ENCODE measurements around the gene PDGFRB. TPM values are rescaled to one million over a fixed set of nuclear protein-coding genes. Genes with fewer than 3 reads are reported as not detected.

Gene PDGFRB
- total RNA-seq, 2 experiments from 2014 or later: 0.23 to 3.0 TPM

GRCh38 chr5:150082374-150082773 is 73.3 kb downstream of the PDGFRB start:
- ChIA-PET CTCF (ENCODE audit: unreplicated experiment) (no interaction called here), POLR2A (no interaction called here)
- H3K36me3 ChIP-seq (ENCODE audit: insufficient read depth, low read length): no peaks in the 10 kb centered on the region
- H3K4me1 ChIP-seq (ENCODE audit: insufficient read depth, low read length, poor library complexity, severe bottlenecking): peaks cover 12% of the 10 kb centered on the region
- no TSS peak for BruUV-seq (replicated peaks)
- H3K4me2 ChIP-seq (ENCODE audit: low read length): peak overlapping the region; percentile 48; the same call in 1 of the 2 replicates
- H3K27ac ChIP-seq (ENCODE audit: low read depth, low read length, poor library complexity, severe bottlenecking): no peak overlapping the region
- TF ChIP-seq EZH2phosphoT487 (IDR thresholded peaks at IDR 0.05; ENCODE audit: borderline replicate concordance, low read depth, low read length) (no peak), CTCF (conservative IDR thresholded peaks at IDR 0.05; ENCODE audit: low read length) (no peak)
- no peak for DNase-seq (ENCODE audit: low spot score)
- intact Hi-C loops (cut with micrococcal nuclease; ENCODE audit: unreplicated experiment): no loop called here
- no peaks in the 10 kb centered on the region for H3K9me2 ChIP-seq (ENCODE audit: insufficient read depth, low read length)
- H2AFZ ChIP-seq (ENCODE audit: low read length): no peak overlapping the region
- no peak overlapping the region for H3K4me3 ChIP-seq (ENCODE audit: low read depth, low read length, poor library complexity, severe bottlenecking)
- no peaks in the 10 kb centered on the region for H3K79me2 ChIP-seq (ENCODE audit: insufficient read depth, low read depth, low read length)
- no peaks in the 10 kb centered on the region for H4K20me1 ChIP-seq (ENCODE audit: insufficient read depth, low read length)
- H3K9me3 ChIP-seq (ENCODE audit: low read length): no peaks in the 10 kb centered on the region

- Histone ChIP-seq H3K4me2 (ENCODE audit: low read length) (peak overlapping the region; percentile 48), H3K9me3 (ENCODE audit: low read length) (no peaks in the 10 kb centered on the region), H3K4me3 (ENCODE audit: low read depth, low read length, poor library complexity, severe bottlenecking) (no peak overlapping the region), H4K20me1 (ENCODE audit: insufficient read depth, low read length) (no peaks in the 10 kb centered on the region), H3K36me3 (ENCODE audit: insufficient read depth, low read length) (no peaks in the 10 kb centered on the region), H2AFZ (ENCODE audit: low read length) (no peak overlapping the region), H3K27ac (ENCODE audit: low read depth, low read length, poor library complexity, severe bottlenecking) (no peak overlapping the region), H3K4me1 (ENCODE audit: insufficient read depth, low read length, poor library complexity, severe bottlenecking) (peaks cover 12% of the 10 kb centered on the region), H3K9me2 (ENCODE audit: insufficient read depth, low read length) (no peaks in the 10 kb centered on the region), H3K79me2 (ENCODE audit: insufficient read depth, low read depth, low read length) (no peaks in the 10 kb centered on the region)
- intact Hi-C loops (cut with micrococcal nuclease; ENCODE audit: unreplicated experiment): no loop called here
- CTCF ChIA-PET (ENCODE audit: unreplicated experiment): no interaction called here
- POLR2A ChIA-PET: no interaction called here
- DNase-seq (ENCODE audit: low spot score): peak; percentile 31
- BruUV-seq (replicated peaks): no TSS peak
- TF ChIP-seq EZH2phosphoT487 (IDR thresholded peaks at IDR 0.05; ENCODE audit: borderline replicate concordance, low read depth, low read length) (no peak), CTCF (conservative IDR thresholded peaks at IDR 0.05; ENCODE audit: low read length) (no peak)
Measured at GRCh38 chr5:150081541-150082283, 73.9 kb downstream of the PDGFRB start.

GRCh38 chr5:150080696-150081435 is 74.8 kb downstream of the PDGFRB start:
- H3K4me2 ChIP-seq (ENCODE audit: low read length): no peak overlapping the region
- ChIA-PET CTCF (ENCODE audit: unreplicated experiment) (interaction anchor here (0.5 kb wide), 1 partner anchor 378 kb away, joined by 6 read pairs; no protein-coding TSS in a partner anchor), POLR2A (no interaction called here)

More at GRCh38 chr5:150080696-150081435, 74.8 kb downstream of the PDGFRB start:
- H4K20me1 ChIP-seq (ENCODE audit: insufficient read depth, low read length): no peaks in the 10 kb centered on the region
- no TSS peak for BruUV-seq (replicated peaks)
- H3K27ac ChIP-seq (ENCODE audit: low read depth, low read length, poor library complexity, severe bottlenecking): no peak overlapping the region
- intact Hi-C loops (cut with micrococcal nuclease; ENCODE audit: unreplicated experiment): no loop called here
- no peak for DNase-seq (ENCODE audit: low spot score)
- no peak overlapping the region for H2AFZ ChIP-seq (ENCODE audit: low read length)
- H3K4me1 ChIP-seq (ENCODE audit: insufficient read depth, low read length, poor library complexity, severe bottlenecking): peaks cover 12% of the 10 kb centered on the region
- H3K9me3 ChIP-seq (ENCODE audit: low read length): no peaks in the 10 kb centered on the region
- no peaks in the 10 kb centered on the region for H3K79me2 ChIP-seq (ENCODE audit: insufficient read depth, low read depth, low read length)
- TF ChIP-seq CTCF (conservative IDR thresholded peaks at IDR 0.05; ENCODE audit: low read length) (no peak), EZH2phosphoT487 (IDR thresholded peaks at IDR 0.05; ENCODE audit: borderline replicate concordance, low read depth, low read length) (no peak)
- H3K36me3 ChIP-seq (ENCODE audit: insufficient read depth, low read length): no peaks in the 10 kb centered on the region
- H3K4me3 ChIP-seq (ENCODE audit: low read depth, low read length, poor library complexity, severe bottlenecking): no peak overlapping the region
- H3K9me2 ChIP-seq (ENCODE audit: insufficient read depth, low read length): no peaks in the 10 kb centered on the region
